Activated T-helper 1 cell treated with anti-CD3 and anti-CD28 coated beads, Interleukin-12 subunit alpha, Interleukin-12 subunit beta, Interleukin-2, Interleukin-4 antibody, amounts not matched to agents 30 ng/mL and 10 ng/mL and 1 ng/mL, durations not matched to agents 14 hours and 24 hours and 36 hours (primary cell): ENCODE measurements around the gene HGS. TPM values are rescaled to one million over a fixed set of nuclear protein-coding genes. Genes with fewer than 3 reads are reported as not detected.

Source experiments
- DNase-seq: peaks from one replicate; pipeline ENCODE4 v3.0.0; 2021; ENCODE audit warnings: low spot score
- H3K27ac Mint-ChIP-seq: one replicate; pipeline ENCODE4 v1.8.0; 2021; ENCODE audit warnings: mild to moderate bottlenecking, mixed read lengths
- H3K27me3 Mint-ChIP-seq: one replicate; pipeline ENCODE4 v1.8.0; 2022; ENCODE audit warnings: mild to moderate bottlenecking, moderate library complexity, mixed read lengths; ENCODE audit not compliant: insufficient read depth
- H3K36me3 Mint-ChIP-seq: one replicate; pipeline ENCODE4 v1.8.0; 2021; ENCODE audit warnings: low read depth, mixed read lengths
- H3K4me1 Mint-ChIP-seq: one replicate; pipeline ENCODE4 v1.8.0; 2021; ENCODE audit warnings: low read depth, mixed read lengths
- H3K4me3 Mint-ChIP-seq: one replicate; pipeline ENCODE4 v1.8.0; 2021; ENCODE audit warnings: mild to moderate bottlenecking, moderate library complexity, mixed read lengths
- H3K9me3 Mint-ChIP-seq: one replicate; pipeline ENCODE4 v1.8.0; 2021; ENCODE audit warnings: mixed read lengths
- intact Hi-C: fragments of 100-400 bp; cut with micrococcal nuclease; formaldehyde crosslinking; loops from one replicate; pipeline ENCODE4 v1.15.1; 2024
- total RNA-seq: library from RNA; stranded (reverse); gene quantifications from 2 replicates; pipeline ENCODE4 v1.2.3, GENCODE V29; 2022

Gene HGS, protein sequence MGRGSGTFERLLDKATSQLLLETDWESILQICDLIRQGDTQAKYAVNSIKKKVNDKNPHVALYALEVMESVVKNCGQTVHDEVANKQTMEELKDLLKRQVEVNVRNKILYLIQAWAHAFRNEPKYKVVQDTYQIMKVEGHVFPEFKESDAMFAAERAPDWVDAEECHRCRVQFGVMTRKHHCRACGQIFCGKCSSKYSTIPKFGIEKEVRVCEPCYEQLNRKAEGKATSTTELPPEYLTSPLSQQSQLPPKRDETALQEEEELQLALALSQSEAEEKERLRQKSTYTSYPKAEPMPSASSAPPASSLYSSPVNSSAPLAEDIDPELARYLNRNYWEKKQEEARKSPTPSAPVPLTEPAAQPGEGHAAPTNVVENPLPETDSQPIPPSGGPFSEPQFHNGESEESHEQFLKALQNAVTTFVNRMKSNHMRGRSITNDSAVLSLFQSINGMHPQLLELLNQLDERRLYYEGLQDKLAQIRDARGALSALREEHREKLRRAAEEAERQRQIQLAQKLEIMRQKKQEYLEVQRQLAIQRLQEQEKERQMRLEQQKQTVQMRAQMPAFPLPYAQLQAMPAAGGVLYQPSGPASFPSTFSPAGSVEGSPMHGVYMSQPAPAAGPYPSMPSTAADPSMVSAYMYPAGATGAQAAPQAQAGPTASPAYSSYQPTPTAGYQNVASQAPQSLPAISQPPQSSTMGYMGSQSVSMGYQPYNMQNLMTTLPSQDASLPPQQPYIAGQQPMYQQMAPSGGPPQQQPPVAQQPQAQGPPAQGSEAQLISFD
- 133 and 144 TPM in 2 replicates for total RNA-seq

- peaks cover 29% of the 10 kb centered on the region for H3K36me3 Mint-ChIP-seq
- H3K4me1 Mint-ChIP-seq: peaks cover 22% of the 10 kb centered on the region
- no peaks in the 10 kb centered on the region for H3K9me3 Mint-ChIP-seq
- peak within 1 kb of the TSS; percentile 97 for H3K4me3 Mint-ChIP-seq
- no peaks in the 10 kb centered on the region for H3K27me3 Mint-ChIP-seq
- intact Hi-C loops: loop anchor here (1.0 to 2.0 kb wide), 6 partner anchors 18 to 177 kb away; partner anchors contain the start of genes CCDC137, MRPL12, NPLOC4 and OXLD1
- H3K27ac Mint-ChIP-seq: peak within 1 kb of the TSS; percentile 95
- peak; percentile 98 for DNase-seq
Measured at GRCh38 chr17:81683584-81684441, at the start of gene HGS, which contains the start of gene ARL16. Gene HGS, plus strand, starts transcription at chr17:81684011. Its CDS starts 56 bp downstream, at chr17:81684067. Gene ARL16, minus strand, starts transcription at chr17:81683797. Its CDS starts 44 bp downstream, at chr17:81683753.

- no peaks in the 10 kb centered on the region for H3K9me3 Mint-ChIP-seq
- H3K27me3 Mint-ChIP-seq: peaks cover 2% of the 10 kb centered on the region
- H3K4me1 Mint-ChIP-seq: peaks cover 16% of the 10 kb centered on the region
- H3K36me3 Mint-ChIP-seq: peaks cover 15% of the 10 kb centered on the region
- peak overlapping the region; percentile 92 for H3K4me3 Mint-ChIP-seq
- intact Hi-C loops: no loop called here
- DNase-seq: no peak
- peak overlapping the region; percentile 80 for H3K27ac Mint-ChIP-seq
Measured at GRCh38 chr17:81635431-81635830, 48.4 kb upstream of the HGS start.

GRCh38 chr17:81635973-81636504 is 47.8 kb upstream of the HGS start:
- Mint-ChIP-seq H3K27me3 (peaks cover 2% of the 10 kb centered on the region), H3K9me3 (no peaks in the 10 kb centered on the region), H3K27ac (peak overlapping the region; percentile 80), H3K4me1 (peaks cover 16% of the 10 kb centered on the region), H3K4me3 (peak overlapping the region; percentile 92), H3K36me3 (peaks cover 15% of the 10 kb centered on the region)
- no peak for DNase-seq
- intact Hi-C loops: loop anchor here (1.0 to 2.0 kb wide), 3 partner anchors 30 to 83 kb away; partner anchors contain the start of genes CCDC137, FAAP100, MRPL12 and OXLD1

- H3K4me3 Mint-ChIP-seq: peak within 1 kb of the TSS; percentile 92
- peaks cover 5% of the 10 kb centered on the region for H3K27me3 Mint-ChIP-seq
- H3K9me3 Mint-ChIP-seq: no peaks in the 10 kb centered on the region
- DNase-seq: peak; percentile 81
- H3K36me3 Mint-ChIP-seq: peaks cover 10% of the 10 kb centered on the region
- H3K27ac Mint-ChIP-seq: peak within 1 kb of the TSS; percentile 80
- peaks cover 16% of the 10 kb centered on the region for H3K4me1 Mint-ChIP-seq
- intact Hi-C loops: loop anchor here (1.0 to 2.0 kb wide), 5 partner anchors 30 to 224 kb away; partner anchors contain the start of genes ARL16, CCDC137, FAAP100 and MRPL12
Measured at GRCh38 chr17:81636505-81637288, 47.1 kb upstream of the HGS start, which contains the start of the genes NPLOC4 and TSPAN10. Gene NPLOC4, minus strand, starts transcription at chr17:81637112. Its CDS starts 182 bp downstream, at chr17:81636930. Gene TSPAN10, plus strand, starts transcription at chr17:81637196. Its CDS starts 5,217 bp downstream, at chr17:81642413.

DNA sequence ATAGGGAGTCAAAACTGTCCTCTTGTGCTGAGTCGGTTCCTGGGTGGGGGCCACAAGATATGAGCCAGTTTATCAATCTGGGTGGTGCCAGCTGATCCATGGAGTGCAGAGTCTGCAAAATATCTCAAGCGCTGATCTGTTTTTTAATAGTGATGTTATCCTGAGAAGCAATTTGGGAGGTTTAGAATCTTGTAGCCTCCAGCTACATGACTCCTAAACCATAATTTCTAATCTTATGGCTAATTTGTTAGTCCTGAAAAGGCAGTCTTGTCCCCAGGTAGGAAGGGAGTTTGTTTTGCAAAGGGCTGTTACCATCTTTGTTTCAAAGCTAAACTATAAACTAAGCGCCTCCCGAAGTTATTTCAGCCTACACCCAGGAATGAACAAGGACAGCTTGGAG is 45.1 kb upstream of the HGS start:
- Mint-ChIP-seq H3K27me3 (peaks cover 5% of the 10 kb centered on the region), H3K9me3 (no peaks in the 10 kb centered on the region), H3K4me1 (peaks cover 11% of the 10 kb centered on the region), H3K4me3 (peak overlapping the region; percentile 0), H3K36me3 (peaks cover 6% of the 10 kb centered on the region), H3K27ac (no peak overlapping the region)
- no peak for DNase-seq
- intact Hi-C loops: no loop called here

GRCh38 chr17:81640011-81640410 is 43.8 kb upstream of the HGS start:
- intact Hi-C loops: no loop called here
- Mint-ChIP-seq H3K27ac (no peak overlapping the region), H3K4me1 (peaks cover 11% of the 10 kb centered on the region)

DNA sequence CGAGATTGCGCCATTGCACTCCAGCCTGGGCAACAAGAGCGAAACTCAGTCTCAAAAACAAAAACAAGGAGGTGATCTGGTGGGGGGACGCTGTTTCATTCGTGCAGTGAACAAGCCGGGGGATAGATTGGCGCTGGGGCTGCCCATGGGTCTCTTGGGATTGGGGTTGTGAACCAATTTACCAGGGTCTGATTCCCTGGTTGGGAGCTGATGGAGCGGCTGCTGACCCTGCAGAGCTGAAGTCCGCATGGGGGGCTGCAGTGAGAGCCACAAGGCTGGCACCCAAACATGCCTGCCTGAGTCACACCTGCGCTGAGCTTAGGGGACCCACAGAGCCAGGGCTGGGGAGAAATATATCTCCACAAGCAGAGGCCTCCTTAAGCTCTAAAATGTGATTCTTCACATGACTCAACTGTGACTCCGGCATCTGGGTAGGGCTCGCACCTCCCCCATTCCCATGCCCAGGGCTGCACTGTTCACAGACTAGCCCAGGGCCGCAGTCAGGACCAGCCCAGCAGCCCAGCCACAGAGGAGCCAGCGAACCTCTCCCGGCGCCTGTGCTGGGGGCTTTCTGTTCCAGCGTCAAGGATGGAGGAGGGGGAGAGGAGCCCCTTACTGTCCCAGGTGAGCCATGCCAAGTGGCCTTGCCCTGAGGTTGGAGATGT is 41.9 kb upstream of the HGS start:
- intact Hi-C loops: no loop called here
- Mint-ChIP-seq H3K9me3 (no peaks in the 10 kb centered on the region), H3K4me3 (no peak overlapping the region), H3K27ac (no peak overlapping the region), H3K4me1 (no peaks in the 10 kb centered on the region), H3K36me3 (no peaks in the 10 kb centered on the region), H3K27me3 (peaks cover 8% of the 10 kb centered on the region)
- DNase-seq: no peak

More at GRCh38 chr17:81640011-81640410, 43.8 kb upstream of the HGS start:
- H3K27me3 Mint-ChIP-seq: peaks cover 5% of the 10 kb centered on the region
- DNase-seq: no peak
- H3K4me3 Mint-ChIP-seq: no peak overlapping the region
- no peaks in the 10 kb centered on the region for H3K9me3 Mint-ChIP-seq
- peaks cover 6% of the 10 kb centered on the region for H3K36me3 Mint-ChIP-seq

DNA sequence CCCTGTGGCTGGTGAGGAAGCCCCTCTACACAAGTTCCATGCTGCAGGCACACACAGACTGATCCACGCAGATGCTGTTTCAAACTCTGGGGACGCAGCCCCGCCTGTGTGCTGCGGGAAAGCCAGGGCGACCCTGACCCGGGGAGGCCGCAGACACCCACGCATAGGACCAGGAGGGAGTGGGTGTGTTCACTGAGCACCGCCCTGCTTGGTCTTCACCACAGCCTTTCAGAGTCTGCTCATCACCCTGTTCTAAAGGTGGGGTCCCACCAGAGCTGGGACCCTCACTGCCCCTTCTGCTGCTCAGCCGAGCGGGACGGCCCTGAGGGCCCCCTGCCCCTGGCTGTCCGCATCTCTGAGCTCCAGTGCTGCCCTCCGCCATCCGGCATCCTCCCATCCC is 39.3 kb upstream of the HGS start:
- no peak for DNase-seq
- no peaks in the 10 kb centered on the region for H3K36me3 Mint-ChIP-seq
- H3K9me3 Mint-ChIP-seq: no peaks in the 10 kb centered on the region
- H3K4me3 Mint-ChIP-seq: no peak overlapping the region
- H3K27ac Mint-ChIP-seq: no peak overlapping the region
- no peaks in the 10 kb centered on the region for H3K4me1 Mint-ChIP-seq
- intact Hi-C loops: no loop called here
- peaks cover 26% of the 10 kb centered on the region for H3K27me3 Mint-ChIP-seq

GRCh38 chr17:81644976-81645952 is 38.5 kb upstream of the HGS start:
- Mint-ChIP-seq H3K27me3 (peaks cover 26% of the 10 kb centered on the region), H3K4me1 (no peaks in the 10 kb centered on the region), H3K4me3 (no peak overlapping the region), H3K27ac (no peak overlapping the region), H3K36me3 (no peaks in the 10 kb centered on the region), H3K9me3 (no peaks in the 10 kb centered on the region)
- intact Hi-C loops: no loop called here
- DNase-seq: no peak

- H3K27ac Mint-ChIP-seq: no peak overlapping the region
- intact Hi-C loops: no loop called here
- no peaks in the 10 kb centered on the region for H3K9me3 Mint-ChIP-seq
- H3K4me1 Mint-ChIP-seq: no peaks in the 10 kb centered on the region
- no peak for DNase-seq
- no peaks in the 10 kb centered on the region for H3K36me3 Mint-ChIP-seq
- no peak overlapping the region for H3K4me3 Mint-ChIP-seq
- peaks cover 23% of the 10 kb centered on the region for H3K27me3 Mint-ChIP-seq
Measured at GRCh38 chr17:81646869-81647600, 36.8 kb upstream of the HGS start.
